HL-60/S4 treated with retinoic acid at 250 ng/mL for 4 days and 3 days (cell line): Measurements from ENCODE around the gene OR4F17.
"Not testable (repeated sequence)": the region's sequence is repeated elsewhere in the genome, so short reads cannot be mapped to it uniquely, and the experiment has no call there.

Source experiments
- in situ Hi-C: fragments of 300-500 bp; cut with MboI; formaldehyde crosslinking; loops from 2 replicates; pipeline ENCODE4 v1.7.0; 2022; ENCODE audit warnings: low sequenced_read_pairs

OR4F17 gene

GRCh38 chr19:106804-107203 is at the start of gene OR4F17:
Gene OR4F17 (plus strand): TSS chr19:107104. CDS start chr19:110679, 3,575 bp downstream.
- in situ Hi-C loops: not testable (repeated sequence)

- in situ Hi-C loops: not testable (repeated sequence)
These were observed 36.1 kb upstream of the OR4F17 start for GRCh38 chr19:70793-71192.

- in situ Hi-C loops: not testable (repeated sequence)
These were observed 24.0 kb upstream of the OR4F17 start for GRCh38 chr19:82864-83263.

GRCh38 chr19:83626-84025 is 23.3 kb upstream of the OR4F17 start:
- in situ Hi-C loops: not testable (repeated sequence)

- in situ Hi-C loops: not testable (repeated sequence)
These were observed 16.2 kb upstream of the OR4F17 start for GRCh38 chr19:90678-91077.

GRCh38 chr19:94794-95193 is 12.1 kb upstream of the OR4F17 start:
- in situ Hi-C loops: not testable (repeated sequence)

GRCh38 chr19:97647-98046 is 9.3 kb upstream of the OR4F17 start:
- in situ Hi-C loops: not testable (repeated sequence)

- in situ Hi-C loops: not testable (repeated sequence)
These were observed 13.7 kb downstream of the OR4F17 start for GRCh38 chr19:120443-121140.
